ENCODE data around the gene PLCD4. TPM values are rescaled to one million over a fixed set of nuclear protein-coding genes. Genes with fewer than 3 reads are reported as not detected.

PLCD4 gene
- total RNA-seq, 1 donor from 2014 or later, result 1.9 TPM

GRCh38 chr2:218663901-218664300 lies 56.2 kb downstream of the PLCD4 start:
- H3K36me3 ChIP-seq, result peaks cover 66 to 68% of the 10 kb centered on the region in 2 donors
- no peaks in the 10 kb centered on the region for H3K9me3 ChIP-seq
- TF ChIP-seq CTCF (IDR thresholded peaks at IDR 0.05), result no peak
- intact Hi-C loops (cut with DNase I), result no loop called here
- H3K27me3 ChIP-seq, result no peaks in the 10 kb centered on the region
- no peak overlapping the region for H3K4me3 ChIP-seq
- DNase-seq (ENCODE audit: low spot score in 2 of 2), result no peak
- peaks cover 0 to 4% of the 10 kb centered on the region in 2 donors for H3K4me1 ChIP-seq
- no peak overlapping the region for H3K27ac ChIP-seq

DNA sequence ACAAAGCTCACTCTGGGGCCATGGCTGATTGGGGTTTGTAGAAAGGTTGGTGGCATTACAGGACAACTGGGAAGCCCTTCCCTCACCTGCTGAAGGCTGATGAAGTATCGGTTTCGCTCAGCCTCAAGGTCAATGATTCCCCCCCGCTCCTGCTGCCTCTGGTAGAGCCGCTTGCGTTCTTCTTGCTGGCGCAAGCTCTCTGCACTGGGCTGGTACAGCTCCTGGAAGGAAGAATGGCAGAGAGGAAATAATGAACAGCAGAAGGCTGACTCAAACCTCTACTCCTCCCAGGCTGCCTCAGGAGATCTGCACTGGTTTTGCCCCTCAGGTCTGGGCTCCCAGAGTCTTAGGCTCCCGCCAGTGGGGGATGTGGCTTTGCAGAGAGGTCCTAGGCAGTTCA lies 57.0 kb downstream of the PLCD4 start:
- H3K27ac ChIP-seq, result no peak overlapping the region
- no peaks in the 10 kb centered on the region for H3K27me3 ChIP-seq
- peaks cover 67 to 68% of the 10 kb centered on the region in 2 donors for H3K36me3 ChIP-seq
- peaks cover 0 to 4% of the 10 kb centered on the region in 2 donors for H3K4me1 ChIP-seq
- no peaks in the 10 kb centered on the region for H3K9me3 ChIP-seq
- no peak overlapping the region for H3K4me3 ChIP-seq
- intact Hi-C loops (cut with DNase I), result no loop called here
- TF ChIP-seq CTCF (IDR thresholded peaks at IDR 0.05), result no peak
- no peak for DNase-seq (ENCODE audit: low spot score in 2 of 2)

DNA sequence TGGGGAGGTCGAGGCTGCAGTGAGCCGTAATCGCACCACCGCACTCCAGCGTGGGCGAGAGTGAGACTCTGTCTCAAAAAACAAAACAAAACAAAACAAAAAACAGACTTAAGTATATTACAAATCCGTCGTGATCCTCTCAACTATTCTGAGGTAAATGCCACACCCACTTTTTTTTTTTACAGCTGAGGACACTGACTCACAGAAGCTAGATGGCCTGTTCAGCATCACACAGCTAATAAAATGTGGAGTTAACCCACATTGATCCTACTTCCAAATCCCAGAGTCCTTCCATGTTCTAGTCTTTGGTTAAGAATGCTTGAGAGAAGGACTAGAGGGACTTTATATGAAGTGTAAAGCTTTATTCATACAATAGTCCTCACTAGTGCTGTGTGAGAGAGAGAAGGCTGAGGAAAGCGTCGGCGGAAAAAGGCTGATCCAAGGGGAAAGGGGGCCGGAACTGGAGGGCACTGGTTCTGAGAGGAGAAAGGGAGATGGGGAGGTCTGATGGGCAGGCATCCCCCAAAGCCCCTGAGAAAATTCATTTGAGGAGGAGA lies 63.5 kb downstream of the PLCD4 start:
- intact Hi-C loops (cut with DNase I), result no loop called here
- TF ChIP-seq CTCF (IDR thresholded peaks at IDR 0.05), result no peak
- Histone ChIP-seq H3K27ac (peak overlapping the region; percentile 80 to 83), H3K27me3 (no peaks in the 10 kb centered on the region), H3K4me3 (peak overlapping the region; percentile 77 to 96), H3K36me3 (peaks cover 24 to 36% of the 10 kb centered on the region in 2 donors), H3K4me1 (peaks cover 6 to 8% of the 10 kb centered on the region in 2 donors), H3K9me3 (no peaks in the 10 kb centered on the region)
- no peak for DNase-seq (ENCODE audit: low spot score in 2 of 2)

DNA sequence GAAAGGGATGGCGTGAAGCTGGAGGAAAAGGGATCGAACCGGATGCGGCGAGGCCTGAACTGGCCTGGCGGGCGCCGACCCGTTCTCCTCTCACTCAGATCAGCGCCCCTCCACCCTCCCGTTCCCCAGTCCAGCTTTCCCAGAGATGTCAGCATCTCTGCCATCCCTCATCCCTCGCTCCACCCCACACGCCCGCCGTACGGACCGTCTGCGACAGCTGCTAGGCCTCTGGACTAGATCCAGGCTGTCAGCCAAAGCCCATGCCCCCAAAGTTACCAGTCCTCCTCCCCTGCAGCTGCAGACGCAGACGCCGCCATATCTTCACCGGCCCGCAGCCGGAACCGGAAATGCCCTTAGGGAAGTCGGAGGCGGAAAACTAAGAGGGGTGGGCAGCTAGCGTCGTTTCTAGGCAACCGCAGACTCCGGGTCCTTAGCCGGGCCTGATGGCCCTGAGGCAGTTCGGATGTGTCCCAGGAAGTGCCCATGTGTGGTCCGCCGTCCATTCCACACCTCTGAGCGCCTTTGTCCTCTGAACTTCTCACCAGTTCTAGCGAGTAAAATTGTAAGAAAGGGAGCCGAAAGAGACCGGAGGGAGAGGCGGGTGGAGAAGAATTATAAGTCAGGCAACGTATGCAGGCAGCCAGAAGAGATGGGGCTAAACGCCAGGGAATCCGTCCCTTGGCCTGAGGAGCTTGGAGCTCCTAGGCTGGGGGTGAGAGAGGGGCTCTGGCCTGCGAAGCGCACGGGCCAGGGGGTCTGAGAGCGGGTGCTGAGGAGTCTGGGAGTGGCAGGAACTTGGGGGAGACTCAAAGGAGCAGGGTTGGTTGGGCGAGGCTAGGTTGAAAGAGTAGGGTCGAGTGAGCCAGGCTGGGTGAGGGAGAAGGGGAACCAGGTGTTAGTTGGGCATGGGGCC lies 64.2 kb downstream of the PLCD4 start, which contains the start of the genes RNF25 and STK36:
TSS of gene RNF25 (minus strand) at position 349 of the 913 bp plus-strand sequence. CDS start at position 317, 32 bp downstream.
TSS of gene STK36 (plus strand) at position 433 of the 913 bp plus-strand sequence. CDS start 744 bp downstream, outside the sequence.
- DNase-seq (ENCODE audit: low spot score in 2 of 2), result peak; percentile 19 to 92
- H3K9me3 ChIP-seq, result no peaks in the 10 kb centered on the region
- H3K36me3 ChIP-seq, result peaks cover 17 to 30% of the 10 kb centered on the region in 2 donors
- peaks cover 6 to 8% of the 10 kb centered on the region in 2 donors for H3K4me1 ChIP-seq
- peak within 1 kb of the TSS; percentile 80 to 83 for H3K27ac ChIP-seq
- no peak for TF ChIP-seq CTCF (IDR thresholded peaks at IDR 0.05)
- H3K27me3 ChIP-seq, result no peaks in the 10 kb centered on the region
- intact Hi-C loops (cut with DNase I), result no loop called here
- peak within 1 kb of the TSS; percentile 77 to 96 for H3K4me3 ChIP-seq

GRCh38 chr2:218679119-218679518 lies 71.4 kb downstream of the PLCD4 start:
- Histone ChIP-seq H3K36me3 (peaks cover 21 to 31% of the 10 kb centered on the region in 2 donors), H3K27me3 (no peaks in the 10 kb centered on the region), H3K9me3 (no peaks in the 10 kb centered on the region), H3K27ac (no peak overlapping the region), H3K4me3 (no peak overlapping the region), H3K4me1 (no peaks in the 10 kb centered on the region)
- no peak for DNase-seq (ENCODE audit: low spot score in 2 of 2)
- TF ChIP-seq CTCF (IDR thresholded peaks at IDR 0.05), result no peak
- intact Hi-C loops (cut with DNase I), result no loop called here

Data from ascending aorta (tissue), 2 donors.